Glomerular visceral epithelial cell (primary cell): ENCODE data around the gene GPC1.
A peak's percentile ranks its signal among the peaks of the same experiment; 100 is the strongest.

ENCODE experiments used
- DNase-seq: peaks from one replicate; pipeline ENCODE4 v3.0.0-alpha.2; 2016; ENCODE audit errors: extremely low spot score

The GPC1 gene

GRCh38 chr2:240442891-240443715, 7.6 kb downstream of the GPC1 start:
- DNase-seq: no peak

- DNase-seq: no peak
Observed at GRCh38 chr2:240443891-240444301, 8.4 kb downstream of the GPC1 start.

GRCh38 chr2:240444464-240444863, 9.0 kb downstream of the GPC1 start:
- DNase-seq: no peak

- no peak for DNase-seq
Observed at GRCh38 chr2:240445961-240446663, 10.6 kb downstream of the GPC1 start.

GRCh38 chr2:240446664-240447175, 11.3 kb downstream of the GPC1 start:
- DNase-seq: no peak

GRCh38 chr2:240447331-240447730, 11.9 kb downstream of the GPC1 start:
- no peak for DNase-seq

- DNase-seq: no peak
Observed at GRCh38 chr2:240447934-240448333, 12.5 kb downstream of the GPC1 start.

GRCh38 chr2:240448387-240449274, 13.2 kb downstream of the GPC1 start:
- DNase-seq: no peak

- DNase-seq: peak; percentile 30
Observed at GRCh38 chr2:240449764-240450531, 14.5 kb downstream of the GPC1 start.

- DNase-seq: no peak
Observed at GRCh38 chr2:240450532-240451107, 15.2 kb downstream of the GPC1 start.

- DNase-seq: no peak
Observed at GRCh38 chr2:240451108-240451611, 15.7 kb downstream of the GPC1 start.

- DNase-seq: no peak
Observed at GRCh38 chr2:240451791-240452461, 16.5 kb downstream of the GPC1 start.

GRCh38 chr2:240452462-240453256, 17.2 kb downstream of the GPC1 start:
- DNase-seq: peak; percentile 79

- no peak for DNase-seq
Observed at GRCh38 chr2:240453461-240454105, 18.1 kb downstream of the GPC1 start.

GRCh38 chr2:240454106-240454901, 18.8 kb downstream of the GPC1 start:
- DNase-seq: no peak

GRCh38 chr2:240455272-240455646, 19.8 kb downstream of the GPC1 start:
- DNase-seq: no peak

GRCh38 chr2:240455647-240456446, 20.4 kb downstream of the GPC1 start:
- no peak for DNase-seq
